NT2/D1 (cell line): ENCODE measurements around the gene KANK2.

Experiments used
- YY1 ChIP-seq: IDR thresholded peaks from 2 replicates; pipeline ENCODE4 v1.6.1; 2011; ENCODE audit not compliant: insufficient read length, insufficient read depth
- ZNF274 ChIP-seq: IDR thresholded peaks from 2 replicates; pipeline ENCODE4 v1.6.1; 2011; ENCODE audit warnings: mild to moderate bottlenecking, low read depth, low read length

GRCh38 chr19:11214387-11214786 is 17.0 kb upstream of the KANK2 start:
- TF ChIP-seq YY1 (no peak), ZNF274 (no peak)
